ENCODE data around the gene DYRK1A. TPM values are rescaled to one million over a fixed set of nuclear protein-coding genes. Genes with fewer than 3 reads are reported as not detected.

The DYRK1A gene
- total RNA-seq, 5 donors from 2014 or later (not counting 1 experiment from before 2014, with no cell fraction given) = 113 to 149 (median 115) TPM

DNA sequence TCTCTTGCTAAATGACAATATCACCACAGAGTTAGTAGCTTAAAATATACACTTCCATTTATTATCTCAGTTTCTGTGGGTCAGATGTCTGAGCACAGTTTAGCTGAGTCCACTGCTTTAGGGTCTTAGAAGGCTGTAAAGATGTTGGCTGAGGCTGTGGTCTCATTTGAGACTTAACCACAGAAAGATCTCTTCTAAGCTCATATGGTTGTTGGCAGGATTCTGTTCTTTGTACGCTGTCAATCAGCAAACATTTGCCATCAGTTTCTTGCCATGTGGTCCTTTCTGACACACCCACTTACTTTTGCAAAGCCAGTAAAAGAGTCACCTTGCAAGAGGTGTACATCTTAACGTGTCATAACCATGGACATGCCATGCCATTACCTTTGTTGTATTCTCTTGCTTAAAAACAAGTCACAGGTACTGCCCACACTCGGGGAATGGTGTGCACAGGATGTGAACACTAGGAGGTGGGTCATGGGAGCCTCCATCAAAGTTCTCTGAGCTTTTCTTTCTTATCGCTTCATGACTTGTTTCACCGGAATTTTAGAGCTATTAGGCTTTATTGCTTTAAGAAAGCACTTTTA is 18.7 kb downstream of the DYRK1A start:
- POLR2A ChIA-PET = interaction anchor here (0.7 to 1.3 kb wide), 3 partner anchors 20 to 72 kb away, joined by 3 to 4 read pairs (median 4); no protein-coding TSS in a partner anchor
- no peak overlapping the region for H3K27ac ChIP-seq (ENCODE audit: low read length)

DNA sequence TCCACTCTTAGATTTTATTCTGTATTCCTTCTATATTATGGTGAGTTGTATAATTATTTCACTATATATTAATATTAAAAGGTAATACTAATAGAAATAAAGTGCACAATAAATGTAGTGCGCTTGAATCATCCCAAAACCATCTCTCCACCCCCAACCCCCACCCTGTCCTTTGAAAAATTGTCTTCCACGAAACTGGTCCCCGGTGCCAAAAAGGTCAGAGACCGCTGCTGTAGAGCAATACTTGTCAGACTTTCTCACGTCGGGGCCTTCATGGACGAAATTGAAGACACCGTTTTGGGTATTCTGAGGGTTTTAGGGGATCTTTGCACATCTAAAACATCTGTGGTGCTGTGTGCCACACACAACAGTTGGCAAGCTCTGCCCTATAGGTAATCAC is 19.6 kb downstream of the DYRK1A start:
- Histone ChIP-seq H3K27me3 (replicated peaks in 1 of 2; ENCODE audit: control insufficient read depth in 2 of 2, extremely low read depth in 1 of 2, insufficient read depth in 2 of 2, low read length in 1 of 2) (no peaks in the 10 kb centered on the region), H3K9me3 (no peaks in the 10 kb centered on the region), H3K27ac (ENCODE audit: low read length) (no peak overlapping the region), H3K4me3 (ENCODE audit: control insufficient read depth in 1 of 2, extremely low read depth in 1 of 2, low read length in 1 of 2) (no peak overlapping the region), H3K4me1 (ENCODE audit: control insufficient read depth in 1 of 2, extremely low read depth in 1 of 2, insufficient read depth in 2 of 2, low read length in 2 of 2) (peaks cover 35 to 54% of the 10 kb centered on the region in 2 experiments), H3K36me3 (ENCODE audit: control insufficient read depth in 2 of 2, extremely low read depth in 1 of 2, insufficient read depth in 1 of 2, low read length in 1 of 2) (peaks cover 0 to 2% of the 10 kb centered on the region in 2 donors)
- POLR2A ChIA-PET = no interaction called here
- Mint-ChIP-seq H3K36me3 (peaks cover 17% of the 10 kb centered on the region), H3K4me3 (peak overlapping the region in 1 of 3 donors; percentile 58), H3K4me1 (peaks cover 87 to 90% (median 90%) of the 10 kb centered on the region in 3 donors), H3K27ac (peak overlapping the region in 1 of 2 donors; percentile 48), H3K27me3 (no peaks in the 10 kb centered on the region), H3K9me3 (peaks cover 0 to 6% (median 6%) of the 10 kb centered on the region in 3 donors)
- WGBS (ENCODE audit: insufficient coverage) = 79% methylated on average over 3 of the region's 8 CpGs
- ATAC-seq (replicated peaks in 1 of 4) = no peak
- no peak for DNase-seq
- CTCF ChIA-PET = interaction anchor here in 1 of 2 donors (3.1 kb wide), 1 partner anchor 12 kb away, joined by 13 read pairs; no protein-coding TSS in a partner anchor

More for the DNA sequence above, 18.7 kb downstream of the DYRK1A start:
- Histone ChIP-seq H3K4me3 (ENCODE audit: control insufficient read depth in 1 of 2, extremely low read depth in 1 of 2, low read length in 1 of 2) (no peak overlapping the region), H3K4me1 (ENCODE audit: control insufficient read depth in 1 of 2, extremely low read depth in 1 of 2, insufficient read depth in 2 of 2, low read length in 2 of 2) (peaks cover 34 to 52% of the 10 kb centered on the region in 2 experiments), H3K27me3 (replicated peaks in 1 of 2; ENCODE audit: control insufficient read depth in 2 of 2, extremely low read depth in 1 of 2, insufficient read depth in 2 of 2, low read length in 1 of 2) (no peaks in the 10 kb centered on the region), H3K9me3 (no peaks in the 10 kb centered on the region), H3K36me3 (ENCODE audit: control insufficient read depth in 2 of 2, extremely low read depth in 1 of 2, insufficient read depth in 1 of 2, low read length in 1 of 2) (peaks cover 0 to 2% of the 10 kb centered on the region in 2 donors)
- peak overlapping the region in 2 of 3 donors; percentile 14 to 37 for H3K4me3 Mint-ChIP-seq
- no CpG with 5 or more reads among the region's 5 CpGs for WGBS (ENCODE audit: insufficient coverage)
- peaks cover 0 to 6% (median 6%) of the 10 kb centered on the region in 3 donors for H3K9me3 Mint-ChIP-seq
- H3K27me3 Mint-ChIP-seq = no peaks in the 10 kb centered on the region
- DNase-seq (no peak), ATAC-seq (replicated peaks in 1 of 4) (peak in 3 of 4 experiments; percentile 13 to 52 (median 51))
- peaks cover 17% of the 10 kb centered on the region for H3K36me3 Mint-ChIP-seq
- CTCF ChIA-PET = interaction anchor here (0.6 to 3.1 kb wide), 2 partner anchors 11 to 755 kb away, joined by 3 to 13 read pairs; no protein-coding TSS in a partner anchor
- no peak overlapping the region for H3K27ac Mint-ChIP-seq
- peaks cover 87 to 90% (median 90%) of the 10 kb centered on the region in 3 donors for H3K4me1 Mint-ChIP-seq

DNA sequence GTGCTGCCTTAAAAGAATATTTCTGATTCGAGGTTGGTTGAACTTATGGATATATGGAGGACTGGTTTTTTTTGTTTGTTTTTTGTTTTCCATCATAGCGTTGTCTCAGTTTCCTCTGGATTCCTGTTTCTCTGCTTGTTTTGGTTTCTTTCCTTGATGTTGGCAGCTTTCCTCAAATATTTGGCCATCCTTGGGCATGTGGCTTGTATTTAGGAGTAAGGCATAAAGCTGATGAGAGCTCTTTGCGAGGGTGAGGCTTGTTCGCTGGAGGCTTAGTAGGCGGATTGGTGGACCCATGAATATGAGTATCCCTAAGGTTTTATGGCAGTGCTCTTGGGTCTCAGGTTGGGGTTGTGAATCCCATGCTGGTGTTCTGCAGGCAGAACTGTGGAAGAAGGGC is 22.9 kb downstream of the DYRK1A start:
- no peaks in the 10 kb centered on the region for H3K27me3 ChIP-seq (replicated peaks in 1 of 2; ENCODE audit: control insufficient read depth in 2 of 2, extremely low read depth in 1 of 2, insufficient read depth in 2 of 2, low read length in 1 of 2)
- peak overlapping the region in 1 of 2 donors; percentile 25 for H3K27ac Mint-ChIP-seq

GRCh38 chr21:37391666-37392065 is 25.1 kb downstream of the DYRK1A start:
- H3K27ac Mint-ChIP-seq = peak overlapping the region in 1 of 2 donors; percentile 60
- H3K9me3 Mint-ChIP-seq = no peaks in the 10 kb centered on the region
- no CpG with 5 or more reads among the region's 3 CpGs for WGBS (ENCODE audit: insufficient coverage)
- ATAC-seq (replicated peaks in 1 of 4) = no peak
- ChIA-PET CTCF (no interaction called here), POLR2A (no interaction called here)
- no peaks in the 10 kb centered on the region for H3K9me3 ChIP-seq
- H3K36me3 Mint-ChIP-seq = peaks cover 6% of the 10 kb centered on the region
- peaks cover 36 to 60% of the 10 kb centered on the region in 2 experiments for H3K4me1 ChIP-seq (ENCODE audit: control insufficient read depth in 1 of 2, extremely low read depth in 1 of 2, insufficient read depth in 2 of 2, low read length in 2 of 2)
- DNase-seq = no peak
- no peak overlapping the region for H3K4me3 ChIP-seq (ENCODE audit: control insufficient read depth in 1 of 2, extremely low read depth in 1 of 2, low read length in 1 of 2)
- no peak overlapping the region for H3K27ac ChIP-seq (ENCODE audit: low read length)
- H3K36me3 ChIP-seq (ENCODE audit: control insufficient read depth in 2 of 2, extremely low read depth in 1 of 2, insufficient read depth in 1 of 2, low read length in 1 of 2) = no peaks in the 10 kb centered on the region
- peaks cover 90 to 91% (median 91%) of the 10 kb centered on the region in 3 donors for H3K4me1 Mint-ChIP-seq
- no peaks in the 10 kb centered on the region for H3K27me3 ChIP-seq (replicated peaks in 1 of 2; ENCODE audit: control insufficient read depth in 2 of 2, extremely low read depth in 1 of 2, insufficient read depth in 2 of 2, low read length in 1 of 2)
- no peaks in the 10 kb centered on the region for H3K27me3 Mint-ChIP-seq
- H3K4me3 Mint-ChIP-seq = peak overlapping the region; percentile 10 to 61 (median 19)

More for the DNA sequence above, 22.9 kb downstream of the DYRK1A start:
- peaks cover 50 to 60% of the 10 kb centered on the region in 2 experiments for H3K4me1 ChIP-seq (ENCODE audit: control insufficient read depth in 1 of 2, extremely low read depth in 1 of 2, insufficient read depth in 2 of 2, low read length in 2 of 2)
- POLR2A ChIA-PET = no interaction called here
- 94% methylated on average over 5 of the region's 5 CpGs for WGBS (ENCODE audit: insufficient coverage)
- peaks cover 92 to 93% (median 92%) of the 10 kb centered on the region in 3 donors for H3K4me1 Mint-ChIP-seq
- no peak overlapping the region for H3K27ac ChIP-seq (ENCODE audit: low read length)
- H3K27me3 Mint-ChIP-seq = no peaks in the 10 kb centered on the region
- no peak overlapping the region for H3K4me3 ChIP-seq (ENCODE audit: control insufficient read depth in 1 of 2, extremely low read depth in 1 of 2, low read length in 1 of 2)
- no peaks in the 10 kb centered on the region for H3K9me3 ChIP-seq
- CTCF ChIA-PET = no interaction called here
- no peaks in the 10 kb centered on the region for H3K9me3 Mint-ChIP-seq
- peak overlapping the region in 1 of 3 donors; percentile 61 for H3K4me3 Mint-ChIP-seq
- no peak for ATAC-seq (replicated peaks in 1 of 4)
- DNase-seq = no peak
- peaks cover 6% of the 10 kb centered on the region for H3K36me3 Mint-ChIP-seq
- H3K36me3 ChIP-seq (ENCODE audit: control insufficient read depth in 2 of 2, extremely low read depth in 1 of 2, insufficient read depth in 1 of 2, low read length in 1 of 2) = peaks cover 0 to 2% of the 10 kb centered on the region in 2 donors

DNA sequence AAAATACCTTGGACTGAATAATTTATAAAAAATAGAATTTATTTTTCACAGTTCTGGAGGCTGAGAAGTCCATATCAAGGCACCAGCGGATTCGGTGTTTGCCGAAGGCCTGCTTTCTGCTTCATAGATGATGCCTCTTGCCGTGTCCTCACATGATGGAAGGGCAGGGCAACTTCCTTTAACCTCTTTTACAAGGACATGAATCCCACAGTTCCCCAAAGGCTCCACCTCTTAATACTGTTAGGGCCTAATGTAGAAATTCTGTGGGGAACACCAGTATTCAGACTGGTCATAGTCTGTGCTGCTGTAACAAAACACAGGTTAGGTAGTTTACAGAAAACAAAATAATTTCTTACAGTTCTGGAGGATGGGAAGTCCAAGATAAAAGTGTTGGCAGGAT is 25.9 kb downstream of the DYRK1A start:
- no CpG with 5 or more reads among the region's 4 CpGs for WGBS (ENCODE audit: insufficient coverage)
- H3K4me3 ChIP-seq (ENCODE audit: control insufficient read depth in 1 of 2, extremely low read depth in 1 of 2, low read length in 1 of 2) = no peak overlapping the region
- no peaks in the 10 kb centered on the region for H3K27me3 ChIP-seq (replicated peaks in 1 of 2; ENCODE audit: control insufficient read depth in 2 of 2, extremely low read depth in 1 of 2, insufficient read depth in 2 of 2, low read length in 1 of 2)
- no peak overlapping the region for H3K27ac ChIP-seq (ENCODE audit: low read length)
- Mint-ChIP-seq H3K36me3 (peaks cover 6% of the 10 kb centered on the region), H3K4me1 (peaks cover 90 to 91% (median 91%) of the 10 kb centered on the region in 3 donors), H3K9me3 (no peaks in the 10 kb centered on the region), H3K27me3 (no peaks in the 10 kb centered on the region), H3K4me3 (peak overlapping the region in 1 of 3 donors; percentile 57), H3K27ac (no peak overlapping the region)
- H3K4me1 ChIP-seq (ENCODE audit: control insufficient read depth in 1 of 2, extremely low read depth in 1 of 2, insufficient read depth in 2 of 2, low read length in 2 of 2) = peaks cover 37 to 61% of the 10 kb centered on the region in 2 experiments
- POLR2A ChIA-PET = no interaction called here
- CTCF ChIA-PET = no interaction called here
- ATAC-seq (replicated peaks in 1 of 4) (no peak), DNase-seq (no peak)
- no peaks in the 10 kb centered on the region for H3K9me3 ChIP-seq
- H3K36me3 ChIP-seq (ENCODE audit: control insufficient read depth in 2 of 2, extremely low read depth in 1 of 2, insufficient read depth in 1 of 2, low read length in 1 of 2) = no peaks in the 10 kb centered on the region

GRCh38 chr21:37393030-37393429 is 26.5 kb downstream of the DYRK1A start:
- Histone ChIP-seq H3K4me1 (ENCODE audit: control insufficient read depth in 1 of 2, extremely low read depth in 1 of 2, insufficient read depth in 2 of 2, low read length in 2 of 2) (peaks cover 36 to 64% of the 10 kb centered on the region in 2 experiments), H3K4me3 (ENCODE audit: control insufficient read depth in 1 of 2, extremely low read depth in 1 of 2, low read length in 1 of 2) (no peak overlapping the region), H3K27ac (ENCODE audit: low read length) (no peak overlapping the region), H3K36me3 (ENCODE audit: control insufficient read depth in 2 of 2, extremely low read depth in 1 of 2, insufficient read depth in 1 of 2, low read length in 1 of 2) (no peaks in the 10 kb centered on the region), H3K9me3 (no peaks in the 10 kb centered on the region), H3K27me3 (replicated peaks in 1 of 2; ENCODE audit: control insufficient read depth in 2 of 2, extremely low read depth in 1 of 2, insufficient read depth in 2 of 2, low read length in 1 of 2) (no peaks in the 10 kb centered on the region)
- H3K27me3 Mint-ChIP-seq = no peaks in the 10 kb centered on the region
- peak in 2 of 4 experiments; percentile 32 to 42 for ATAC-seq (replicated peaks in 1 of 4)
- H3K9me3 Mint-ChIP-seq = no peaks in the 10 kb centered on the region
- peaks cover 6% of the 10 kb centered on the region for H3K36me3 Mint-ChIP-seq
- peak overlapping the region in 2 of 3 donors; percentile 24 to 57 for H3K4me3 Mint-ChIP-seq
- 63% methylated on average over 1 of the region's 2 CpGs for WGBS (ENCODE audit: insufficient coverage)
- peaks cover 89 to 90% (median 89%) of the 10 kb centered on the region in 3 donors for H3K4me1 Mint-ChIP-seq
- POLR2A ChIA-PET = no interaction called here
- CTCF ChIA-PET = no interaction called here
- H3K27ac Mint-ChIP-seq = peak overlapping the region; percentile 35 to 59
- DNase-seq = no peak
